GM23338 (cell line): ENCODE measurements around the gene CEACAM16. TPM values are rescaled to one million over a fixed set of nuclear protein-coding genes. Genes with fewer than 3 reads are reported as not detected.

Experiments used
- ATAC-seq: fragments of 200-7000 bp; cut with Tn5 transposase; 3 replicates; pipeline ENCODE4 v1.9.1; 2020
- DNase-seq: peaks from one replicate; pipeline ENCODE4 v3.0.0-alpha.2; 2015; ENCODE audit warnings: low spot score
- H2AFZ ChIP-seq: fragments of 200-600 bp; sonication (generic); 2 replicates; pipeline ENCODE4 v1.8.0; 2016; ENCODE audit warnings: antibody characterized with exemption, mild to moderate bottlenecking, moderate library complexity
- H3F3A ChIP-seq: fragments of 200-600 bp; sonication (generic); replicated peaks from 2 replicates; pipeline ENCODE4 v1.8.0; 2017; ENCODE audit warnings: antibody characterized with exemption, mixed run types, low read depth
- H3K27ac ChIP-seq: fragments of 200-600 bp; sonication (generic); 2 replicates; pipeline ENCODE4 v1.6.1; 2016; ENCODE audit warnings: low read depth
- H3K27me3 ChIP-seq: fragments of 200-600 bp; sonication (generic); 2 replicates; pipeline ENCODE4 v1.8.0; 2016; ENCODE audit warnings: mild to moderate bottlenecking, mixed run types, moderate library complexity; ENCODE audit not compliant: insufficient read depth
- H3K36me3 ChIP-seq: fragments of 200-600 bp; sonication (generic); 2 replicates; pipeline ENCODE4 v1.8.0; 2016; ENCODE audit warnings: mild to moderate bottlenecking; ENCODE audit not compliant: insufficient read depth
- H3K4me1 ChIP-seq: fragments of 200-600 bp; sonication (generic); 2 replicates; pipeline ENCODE4 v1.8.0; 2016; ENCODE audit warnings: mild to moderate bottlenecking, moderate library complexity; ENCODE audit not compliant: insufficient read depth
- H3K4me2 ChIP-seq: fragments of 200-600 bp; sonication (generic); 2 replicates; pipeline ENCODE4 v1.7.1; 2017; ENCODE audit warnings: mixed run types
- H3K4me3 ChIP-seq: fragments of 200-600 bp; sonication (generic); 2 replicates; pipeline ENCODE4 v1.6.1; 2016; ENCODE audit warnings: mixed run types
- H3K79me2 ChIP-seq: fragments of 200-600 bp; sonication (generic); replicated peaks from 2 replicates; pipeline ENCODE4 v1.8.0; 2017; ENCODE audit warnings: mild to moderate bottlenecking; ENCODE audit not compliant: insufficient read depth
- H3K9me2 ChIP-seq: fragments of 200-600 bp; sonication (generic); 2 replicates; pipeline ENCODE4 v1.8.0; 2017; ENCODE audit not compliant: insufficient read depth
- H4K20me1 ChIP-seq: fragments of 200-600 bp; sonication (generic); replicated peaks from 2 replicates; pipeline ENCODE4 v1.8.0; 2017; ENCODE audit warnings: mild to moderate bottlenecking; ENCODE audit not compliant: insufficient read depth
- H3K27ac Mint-ChIP-seq: 2 replicates; pipeline ENCODE4 v1.8.0; 2020; ENCODE audit warnings: inconsistent platforms, mild to moderate bottlenecking, moderate library complexity, mixed read lengths
- H3K27me3 Mint-ChIP-seq: 3 replicates; pipeline ENCODE4 v1.8.0; 2022; ENCODE audit warnings: low read depth, mild to moderate bottlenecking, moderate library complexity, mixed read lengths, inconsistent platforms; ENCODE audit not compliant: insufficient read depth, poor library complexity
- H3K36me3 Mint-ChIP-seq: 3 replicates; pipeline ENCODE4 v1.8.0; 2021; ENCODE audit warnings: low read depth, mild to moderate bottlenecking, inconsistent platforms, moderate library complexity, mixed read lengths
- H3K4me1 Mint-ChIP-seq: 3 replicates; pipeline ENCODE4 v1.8.0; 2020; ENCODE audit warnings: mild to moderate bottlenecking, inconsistent platforms, mixed read lengths
- H3K4me3 Mint-ChIP-seq: 3 replicates; pipeline ENCODE4 v1.8.0; 2021; ENCODE audit warnings: moderate library complexity, mild to moderate bottlenecking, inconsistent platforms, mixed read lengths
- H3K9me3 Mint-ChIP-seq: 3 replicates; pipeline ENCODE4 v1.8.0; 2020; ENCODE audit warnings: moderate library complexity, mild to moderate bottlenecking, inconsistent platforms, mixed read lengths
- CREB1 ChIP-seq: fragments of 250-450 bp; sonication (Bioruptor Pico); IDR thresholded peaks from 2 replicates; pipeline ENCODE4 v1.5.0; 2020; ENCODE audit warnings: low read depth, mild to moderate bottlenecking, moderate library complexity
- CTCF ChIP-seq, 2 experiments: fragments of 200-600 bp in 1 of 2; sonication (generic) in 1 of 2; conservative IDR thresholded peaks; 2 replicates each; pipeline versions ENCODE4 v1.5.1 to v1.6.1; 2016 to 2017; ENCODE audit warnings: antibody characterized with exemption in 2 of 2, low read depth in 2 of 2, mild to moderate bottlenecking in 2 of 2, moderate library complexity in 1 of 2
- EZH2 ChIP-seq: fragments of 200-600 bp; sonication (generic); IDR thresholded peaks from one replicate; pipeline ENCODE4 v1.8.0; 2017; ENCODE audit warnings: antibody characterized with exemption, mild to moderate bottlenecking, low read depth; ENCODE audit not compliant: unreplicated experiment
- JUNB ChIP-seq: IDR thresholded peaks from one replicate; pipeline ENCODE4 v1.6.1; 2016; ENCODE audit warnings: antibody characterized with exemption; ENCODE audit not compliant: unreplicated experiment
- NANOG ChIP-seq: IDR thresholded peaks from 2 replicates; pipeline ENCODE4 v1.6.1; 2016; ENCODE audit warnings: antibody characterized with exemption, borderline replicate concordance
- POLR2AphosphoS5 ChIP-seq: IDR thresholded peaks from 2 replicates; pipeline ENCODE4 v1.6.1; 2016; ENCODE audit warnings: antibody characterized with exemption, low read depth
- STAT1 ChIP-seq: IDR thresholded peaks from one replicate; pipeline ENCODE4 v1.6.1; 2016; ENCODE audit warnings: antibody characterized with exemption; ENCODE audit not compliant: unreplicated experiment
- ZNF331 ChIP-seq: fragments of 250-450 bp; sonication (Bioruptor Pico); IDR thresholded peaks from 2 replicates; pipeline ENCODE4 v1.5.0; 2020; ENCODE audit warnings: low read depth, mild to moderate bottlenecking, moderate library complexity
- ZNF462 ChIP-seq: fragments of 250-450 bp; sonication (Bioruptor Pico); IDR thresholded peaks from 2 replicates; pipeline ENCODE4 v1.5.0; 2020; ENCODE audit warnings: mild to moderate bottlenecking, moderate library complexity
- polyA plus RNA-seq: library from polyadenylated mRNA; unstranded; fragments of >200 nt; fragmentation: Nextera tagmentation; extraction: Ambion mirVana; gene quantifications from 2 replicates; pipeline ENCODE4 v1.2.1, GENCODE V29; 2016
- total RNA-seq: library from RNA; depleted of rRNA; stranded (reverse); fragments of >200 nt; shearing (Covaris generic); gene quantifications from 2 replicates; pipeline ENCODE4 v1.2.3, GENCODE V29; 2014
- TF ChIP-seq, protein P1 (sequence below): IDR thresholded peaks from one replicate; pipeline ENCODE4 v1.6.1; 2018; ENCODE audit warnings: antibody characterized with exemption; ENCODE audit not compliant: unreplicated experiment
- TF ChIP-seq, protein P2 (sequence below): IDR thresholded peaks from 2 replicates; pipeline ENCODE4 v1.6.1; 2016; ENCODE audit warnings: antibody characterized with exemption

The CEACAM16 gene
- total and polyA plus RNA-seq, 2 experiments from 2014 or later: not detected

GRCh38 chr19:44718441-44719261, 19.7 kb downstream of the CEACAM16 start (continued):
- no peak for TF ChIP-seq JUNB

DNA sequence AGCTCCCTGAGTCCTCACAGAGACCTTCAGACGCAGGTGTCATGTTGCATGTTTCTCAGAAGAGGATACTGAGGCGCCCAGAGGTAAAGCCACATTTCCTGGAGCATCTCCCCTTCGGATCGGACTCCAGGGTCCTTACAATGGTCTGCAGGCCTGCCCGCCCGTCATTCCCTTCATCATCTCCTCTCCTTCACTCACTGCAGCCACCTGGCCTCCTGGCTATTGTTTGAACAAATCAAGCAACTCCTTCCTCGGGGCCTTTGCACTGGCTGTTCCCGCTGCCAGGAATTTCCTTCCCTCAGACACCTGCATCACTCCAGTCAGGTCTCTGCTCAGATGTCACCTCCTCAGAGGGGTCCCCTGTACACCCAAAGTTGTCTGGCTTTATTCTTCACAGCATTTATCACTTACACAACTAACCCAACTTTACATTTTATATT, 20.3 kb downstream of the CEACAM16 start:
- Histone ChIP-seq H3K4me2 (peak overlapping the region; percentile 66), H3K27ac (peak overlapping the region; percentile 67), H3K79me2 (no peaks in the 10 kb centered on the region), H3F3A (no peaks in the 10 kb centered on the region), H2AFZ (peak overlapping the region; percentile 66; the same call in 1 of the 2 replicates), H3K4me1 (peaks cover 15% of the 10 kb centered on the region), H3K4me3 (no peak overlapping the region), H3K36me3 (no peaks in the 10 kb centered on the region; the same call in 1 of the 2 replicates), H4K20me1 (no peaks in the 10 kb centered on the region), H3K9me2 (no peaks in the 10 kb centered on the region), H3K27me3 (no peaks in the 10 kb centered on the region)
- Mint-ChIP-seq H3K36me3 (peaks cover 17% of the 10 kb centered on the region), H3K9me3 (peaks cover 18% of the 10 kb centered on the region), H3K27ac (no peak overlapping the region), H3K4me1 (peaks cover 8% of the 10 kb centered on the region), H3K27me3 (peaks cover 21% of the 10 kb centered on the region), H3K4me3 (peak overlapping the region; percentile 17; the same call in 1 of the 3 replicates)
- DNase-seq (no peak), ATAC-seq (no peak)
- TF ChIP-seq JUNB (no peak), CREB1 (CRISPR knock-in tag) (no peak), STAT1 (no peak), ZNF462 (CRISPR knock-in tag) (no peak), EZH2 (no peak), CTCF (conservative IDR thresholded peaks at IDR 0.05; ENCODE audit: low read depth in 2 of 2) (no peak), POLR2AphosphoS5 (no peak), NANOG (no peak), ZNF331 (CRISPR knock-in tag) (no peak)
- TF ChIP-seq, protein P1, sequence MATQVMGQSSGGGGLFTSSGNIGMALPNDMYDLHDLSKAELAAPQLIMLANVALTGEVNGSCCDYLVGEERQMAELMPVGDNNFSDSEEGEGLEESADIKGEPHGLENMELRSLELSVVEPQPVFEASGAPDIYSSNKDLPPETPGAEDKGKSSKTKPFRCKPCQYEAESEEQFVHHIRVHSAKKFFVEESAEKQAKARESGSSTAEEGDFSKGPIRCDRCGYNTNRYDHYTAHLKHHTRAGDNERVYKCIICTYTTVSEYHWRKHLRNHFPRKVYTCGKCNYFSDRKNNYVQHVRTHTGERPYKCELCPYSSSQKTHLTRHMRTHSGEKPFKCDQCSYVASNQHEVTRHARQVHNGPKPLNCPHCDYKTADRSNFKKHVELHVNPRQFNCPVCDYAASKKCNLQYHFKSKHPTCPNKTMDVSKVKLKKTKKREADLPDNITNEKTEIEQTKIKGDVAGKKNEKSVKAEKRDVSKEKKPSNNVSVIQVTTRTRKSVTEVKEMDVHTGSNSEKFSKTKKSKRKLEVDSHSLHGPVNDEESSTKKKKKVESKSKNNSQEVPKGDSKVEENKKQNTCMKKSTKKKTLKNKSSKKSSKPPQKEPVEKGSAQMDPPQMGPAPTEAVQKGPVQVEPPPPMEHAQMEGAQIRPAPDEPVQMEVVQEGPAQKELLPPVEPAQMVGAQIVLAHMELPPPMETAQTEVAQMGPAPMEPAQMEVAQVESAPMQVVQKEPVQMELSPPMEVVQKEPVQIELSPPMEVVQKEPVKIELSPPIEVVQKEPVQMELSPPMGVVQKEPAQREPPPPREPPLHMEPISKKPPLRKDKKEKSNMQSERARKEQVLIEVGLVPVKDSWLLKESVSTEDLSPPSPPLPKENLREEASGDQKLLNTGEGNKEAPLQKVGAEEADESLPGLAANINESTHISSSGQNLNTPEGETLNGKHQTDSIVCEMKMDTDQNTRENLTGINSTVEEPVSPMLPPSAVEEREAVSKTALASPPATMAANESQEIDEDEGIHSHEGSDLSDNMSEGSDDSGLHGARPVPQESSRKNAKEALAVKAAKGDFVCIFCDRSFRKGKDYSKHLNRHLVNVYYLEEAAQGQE: no peak
- TF ChIP-seq, protein P2, sequence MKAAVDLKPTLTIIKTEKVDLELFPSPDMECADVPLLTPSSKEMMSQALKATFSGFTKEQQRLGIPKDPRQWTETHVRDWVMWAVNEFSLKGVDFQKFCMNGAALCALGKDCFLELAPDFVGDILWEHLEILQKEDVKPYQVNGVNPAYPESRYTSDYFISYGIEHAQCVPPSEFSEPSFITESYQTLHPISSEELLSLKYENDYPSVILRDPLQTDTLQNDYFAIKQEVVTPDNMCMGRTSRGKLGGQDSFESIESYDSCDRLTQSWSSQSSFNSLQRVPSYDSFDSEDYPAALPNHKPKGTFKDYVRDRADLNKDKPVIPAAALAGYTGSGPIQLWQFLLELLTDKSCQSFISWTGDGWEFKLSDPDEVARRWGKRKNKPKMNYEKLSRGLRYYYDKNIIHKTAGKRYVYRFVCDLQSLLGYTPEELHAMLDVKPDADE: no peak
